IPS-20b (cell line): ENCODE measurements around the gene HIF3A.
"Not testable (repeated sequence)": the region's sequence is repeated elsewhere in the genome, so short reads cannot be mapped to it uniquely, and the experiment has no call there.

Experiments used
- H3K27ac ChIP-seq: one replicate; pipeline ENCODE4 v1.5.1; 2013; ENCODE audit warnings: low read length
- H3K27me3 ChIP-seq: 2 replicates; pipeline ENCODE4 v1.6.1; 2013; ENCODE audit warnings: mild to moderate bottlenecking, low read length, inconsistent platforms; ENCODE audit not compliant: insufficient read depth
- H3K36me3 ChIP-seq: 2 replicates; pipeline ENCODE4 v1.6.1; 2013; ENCODE audit warnings: low read depth, mild to moderate bottlenecking, inconsistent platforms, low read length, moderate library complexity; ENCODE audit not compliant: insufficient read depth
- H3K4me1 ChIP-seq: 2 replicates; pipeline ENCODE4 v1.6.1; 2013; ENCODE audit warnings: mild to moderate bottlenecking, control low read depth, inconsistent platforms, low read length, moderate library complexity; ENCODE audit not compliant: insufficient read depth
- H3K4me3 ChIP-seq: 2 replicates; pipeline ENCODE4 v1.5.1; 2013; ENCODE audit warnings: mild to moderate bottlenecking, low read length, inconsistent platforms
- H3K9ac ChIP-seq: 2 replicates; pipeline ENCODE4 v1.6.1; 2013; ENCODE audit warnings: low read depth, mild to moderate bottlenecking, inconsistent platforms, low read length, moderate library complexity
- H3K9me3 ChIP-seq: 2 replicates; pipeline ENCODE4 v1.6.1; 2013; ENCODE audit warnings: mild to moderate bottlenecking, low read depth, low read length, inconsistent platforms; ENCODE audit not compliant: insufficient read depth

HIF3A gene

GRCh38 chr19:46296722-46297461 lies at the start of gene HIF3A:
Gene HIF3A, plus strand, starts transcription at chr19:46297042. Its CDS starts 35 bp downstream, at chr19:46297077.
- Histone ChIP-seq H3K4me3 (peak within 1 kb of the TSS; percentile 74), H3K27me3 (peaks cover 11% of the 10 kb centered on the region; the same call in 1 of the 2 replicates), H3K36me3 (no peaks in the 10 kb centered on the region), H3K27ac (no peak within 1 kb of the TSS), H3K9me3 (no peaks in the 10 kb centered on the region), H3K4me1 (peaks cover 20% of the 10 kb centered on the region), H3K9ac (peak within 1 kb of the TSS; percentile 77; the same call in 1 of the 2 replicates)

GRCh38 chr19:46250076-46250735 lies 46.6 kb upstream of the HIF3A start:
- Histone ChIP-seq H3K4me3 (no peak overlapping the region), H3K27me3 (no peaks in the 10 kb centered on the region)

GRCh38 chr19:46251416-46251815 lies 45.4 kb upstream of the HIF3A start:
- H3K4me1 ChIP-seq, result no peaks in the 10 kb centered on the region
- H3K9me3 ChIP-seq, result no peaks in the 10 kb centered on the region
- no peak overlapping the region for H3K27ac ChIP-seq
- no peaks in the 10 kb centered on the region for H3K36me3 ChIP-seq
- no peaks in the 10 kb centered on the region for H3K27me3 ChIP-seq
- H3K4me3 ChIP-seq, result no peak overlapping the region
- no peak overlapping the region for H3K9ac ChIP-seq

More at GRCh38 chr19:46250076-46250735, 46.6 kb upstream of the HIF3A start:
- H3K9ac ChIP-seq, result no peak overlapping the region
- H3K4me1 ChIP-seq, result no peaks in the 10 kb centered on the region
- no peaks in the 10 kb centered on the region for H3K9me3 ChIP-seq
- no peaks in the 10 kb centered on the region for H3K36me3 ChIP-seq
- H3K27ac ChIP-seq, result no peak overlapping the region

GRCh38 chr19:46254776-46255175 lies 42.1 kb upstream of the HIF3A start:
- no peak overlapping the region for H3K9ac ChIP-seq
- H3K4me3 ChIP-seq, result no peak overlapping the region
- H3K27me3 ChIP-seq, result no peaks in the 10 kb centered on the region
- H3K36me3 ChIP-seq, result no peaks in the 10 kb centered on the region
- H3K4me1 ChIP-seq, result no peaks in the 10 kb centered on the region
- H3K27ac ChIP-seq, result no peak overlapping the region
- H3K9me3 ChIP-seq, result no peaks in the 10 kb centered on the region

GRCh38 chr19:46256855-46257254 lies 40.0 kb upstream of the HIF3A start:
- H3K4me3 ChIP-seq, result no peak overlapping the region
- no peaks in the 10 kb centered on the region for H3K9me3 ChIP-seq
- H3K36me3 ChIP-seq, result no peaks in the 10 kb centered on the region
- H3K27ac ChIP-seq, result no peak overlapping the region
- no peaks in the 10 kb centered on the region for H3K27me3 ChIP-seq
- no peaks in the 10 kb centered on the region for H3K4me1 ChIP-seq
- H3K9ac ChIP-seq, result no peak overlapping the region

- not testable (repeated sequence) for H3K27me3 ChIP-seq, H3K27ac ChIP-seq, H3K36me3 ChIP-seq, H3K9me3 ChIP-seq, H3K4me1 ChIP-seq, H3K4me3 ChIP-seq, H3K9ac ChIP-seq
Observed at GRCh38 chr19:46261501-46261900, 35.3 kb upstream of the HIF3A start.

GRCh38 chr19:46262684-46263296 lies 34.1 kb upstream of the HIF3A start:
- H3K36me3 ChIP-seq, H3K4me3 ChIP-seq, H3K4me1 ChIP-seq, H3K27ac ChIP-seq, H3K9ac ChIP-seq, H3K27me3 ChIP-seq, H3K9me3 ChIP-seq: not testable (repeated sequence)

- H3K36me3 ChIP-seq, H3K9me3 ChIP-seq, H3K9ac ChIP-seq, H3K27me3 ChIP-seq, H3K4me1 ChIP-seq, H3K27ac ChIP-seq, H3K4me3 ChIP-seq: not testable (repeated sequence)
Observed at GRCh38 chr19:46264801-46265200, 32.0 kb upstream of the HIF3A start.

- H3K9me3 ChIP-seq, result no peaks in the 10 kb centered on the region
- H3K9ac ChIP-seq, result no peak overlapping the region
- H3K27me3 ChIP-seq, result no peaks in the 10 kb centered on the region
- 0 out of 2 replicates have a peak, but pooled peaks cover 2% of the 10 kb centered on the region for H3K4me1 ChIP-seq
- H3K36me3 ChIP-seq, result no peaks in the 10 kb centered on the region
- H3K27ac ChIP-seq, result no peak overlapping the region
- H3K4me3 ChIP-seq, result no peak overlapping the region
Observed at GRCh38 chr19:46265217-46265828, 31.5 kb upstream of the HIF3A start.

- H3K4me3 ChIP-seq, result no peak overlapping the region
- no peak overlapping the region for H3K27ac ChIP-seq
- H3K9ac ChIP-seq, result no peak overlapping the region
- H3K9me3 ChIP-seq, result no peaks in the 10 kb centered on the region
- H3K36me3 ChIP-seq, result no peaks in the 10 kb centered on the region
- no peaks in the 10 kb centered on the region for H3K27me3 ChIP-seq
- H3K4me1 ChIP-seq, result peaks cover 17% of the 10 kb centered on the region; the same call in 1 of the 2 replicates
Observed at GRCh38 chr19:46269101-46269500, 27.7 kb upstream of the HIF3A start.

GRCh38 chr19:46270521-46271256 lies 26.2 kb upstream of the HIF3A start:
- Histone ChIP-seq H3K9ac (peak overlapping the region; percentile 59; the same call in 1 of the 2 replicates), H3K4me3 (peak overlapping the region; percentile 54; the same call in 1 of the 2 replicates), H3K4me1 (peaks cover 17% of the 10 kb centered on the region; the same call in 1 of the 2 replicates), H3K27me3 (no peaks in the 10 kb centered on the region), H3K9me3 (no peaks in the 10 kb centered on the region), H3K27ac (peak overlapping the region; percentile 59), H3K36me3 (no peaks in the 10 kb centered on the region)
